Activated CD4-positive, alpha-beta T cell treated with anti-CD3 and anti-CD28 coated beads, Interleukin-2, Interleukin-6, amounts not matched to agents 100 ng/mL and 50 ng/mL, durations not matched to agents 16 hours and 8 hours (primary cell): Measurements from ENCODE around the gene WFIKKN2.

Experiments
- DNase-seq: peaks from one replicate; pipeline ENCODE4 v3.0.0-alpha.2; 2020

Gene WFIKKN2

DNA sequence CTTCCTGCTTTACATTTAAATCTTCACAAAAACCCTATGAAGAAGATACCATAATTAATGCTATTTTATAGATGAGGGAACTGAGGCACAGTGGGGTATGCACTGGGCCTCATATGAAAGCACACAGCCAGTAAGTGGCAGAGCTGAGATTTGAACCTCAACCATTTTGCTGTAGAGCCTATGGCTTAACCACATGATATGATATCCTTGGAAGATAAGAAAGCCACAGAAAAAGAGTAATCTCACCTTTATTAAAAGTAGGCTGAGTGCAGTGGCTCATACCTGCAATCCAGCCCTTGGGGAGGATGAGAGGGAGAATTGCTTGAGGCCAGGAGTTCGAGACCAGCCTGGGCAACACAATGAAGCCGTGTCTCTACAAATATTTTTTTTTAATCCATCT, 45.8 kb downstream of the WFIKKN2 start:
- DNase-seq = no peak

DNA sequence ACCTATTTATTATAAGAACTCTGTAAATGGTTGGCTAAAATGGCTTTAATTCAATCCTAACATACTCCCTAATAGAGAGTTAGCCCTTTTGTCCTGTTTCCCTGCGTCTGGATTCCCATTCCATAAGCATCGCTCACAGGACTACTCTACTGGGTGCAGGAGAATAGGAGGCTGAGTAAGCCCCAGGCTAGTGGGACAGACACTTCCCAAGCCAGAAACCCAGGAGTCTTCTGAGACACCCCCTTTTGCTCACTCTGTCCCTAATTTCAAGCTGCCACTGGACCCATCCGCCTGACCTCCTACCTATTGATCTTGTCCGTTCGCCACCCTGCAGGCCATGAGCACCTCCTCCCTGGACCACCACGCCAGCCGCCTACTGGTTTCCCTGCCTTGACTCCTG, 47.5 kb downstream of the WFIKKN2 start:
- no peak for DNase-seq

GRCh38 chr17:50883850-50884438, 48.6 kb downstream of the WFIKKN2 start:
- no peak for DNase-seq

- DNase-seq = no peak
Measured at GRCh38 chr17:50884439-50885311, 49.3 kb downstream of the WFIKKN2 start.

DNA sequence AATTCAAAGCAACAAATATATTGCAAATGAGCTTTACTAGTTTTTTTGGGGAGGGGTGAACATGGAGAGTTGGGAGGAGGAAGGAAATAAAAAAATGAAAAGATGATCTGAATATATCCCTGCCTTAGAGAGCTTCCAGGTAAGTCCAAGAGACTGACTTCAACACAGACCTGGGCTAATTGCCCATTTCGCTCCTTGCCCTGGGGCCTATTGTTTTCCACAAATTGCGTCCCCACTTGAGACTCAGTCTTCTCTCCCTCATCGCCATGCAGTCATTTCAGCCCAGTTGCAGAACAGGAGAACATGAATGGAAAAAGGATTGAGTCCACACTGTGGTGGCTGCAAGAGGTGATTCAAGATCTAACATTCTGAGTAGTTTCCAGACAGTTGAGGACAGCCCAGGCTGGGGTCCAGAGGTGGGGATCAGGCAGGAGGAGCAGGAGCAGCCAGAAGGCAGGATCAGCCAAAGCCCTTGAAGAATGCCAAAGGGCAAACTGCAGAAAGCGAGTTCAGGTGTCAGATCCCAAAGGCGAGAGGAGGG, 52.4 kb downstream of the WFIKKN2 start:
- no peak for DNase-seq

GRCh38 chr17:50889528-50890118, 54.2 kb downstream of the WFIKKN2 start:
- no peak for DNase-seq

GRCh38 chr17:50890675-50891516, 55.5 kb downstream of the WFIKKN2 start:
- no peak for DNase-seq

- no peak for DNase-seq
Measured at GRCh38 chr17:50891577-50891989, 56.2 kb downstream of the WFIKKN2 start.
